IPS-NIHi11 (cell line): Measurements from ENCODE around the gene NACC2.

ENCODE experiments used
- DNase-seq: peaks from one replicate; pipeline ENCODE4 v3.0.0; 2012; ENCODE audit warnings: mixed read lengths, low spot score

Gene NACC2

DNA sequence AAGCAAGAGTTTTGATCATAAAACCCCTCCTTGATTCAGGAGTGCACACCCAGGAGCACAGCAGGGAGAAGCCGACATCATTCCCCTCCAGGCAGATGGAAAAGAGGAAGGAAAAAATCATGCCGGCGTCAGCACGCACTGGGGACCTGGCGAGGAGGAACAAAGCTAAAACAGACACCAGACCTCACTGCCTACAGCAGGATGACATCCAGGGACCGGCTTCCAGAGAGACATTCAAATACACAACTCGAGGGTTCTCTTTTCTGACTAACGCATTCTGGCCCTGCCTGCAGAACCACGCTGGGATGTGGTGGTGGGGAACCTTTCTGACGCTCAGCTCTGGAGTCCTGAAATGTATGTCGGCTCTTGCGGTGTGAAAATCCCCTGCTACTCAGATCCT is 136.6 kb downstream of the NACC2 start:
- DNase-seq, result no peak

DNA sequence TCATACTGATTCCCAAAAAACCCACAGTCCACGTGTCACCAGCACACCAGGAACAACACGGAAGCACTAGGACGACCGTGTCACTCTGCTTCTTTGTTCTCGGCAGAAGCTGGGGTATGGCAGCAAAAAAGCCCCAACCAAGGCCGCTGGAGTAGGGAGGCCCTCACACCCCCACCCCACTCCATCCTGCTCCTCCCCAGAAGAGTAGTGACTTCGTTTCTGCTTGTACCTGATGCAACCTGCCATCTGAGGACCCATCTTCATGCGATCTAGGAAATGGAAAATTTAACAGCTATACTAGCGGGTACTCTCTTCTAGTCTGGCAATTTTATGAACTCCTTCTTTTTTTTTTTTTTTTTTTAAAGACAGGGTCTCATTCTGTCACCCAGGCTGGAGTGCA is 137.7 kb downstream of the NACC2 start:
- DNase-seq, result no peak

DNA sequence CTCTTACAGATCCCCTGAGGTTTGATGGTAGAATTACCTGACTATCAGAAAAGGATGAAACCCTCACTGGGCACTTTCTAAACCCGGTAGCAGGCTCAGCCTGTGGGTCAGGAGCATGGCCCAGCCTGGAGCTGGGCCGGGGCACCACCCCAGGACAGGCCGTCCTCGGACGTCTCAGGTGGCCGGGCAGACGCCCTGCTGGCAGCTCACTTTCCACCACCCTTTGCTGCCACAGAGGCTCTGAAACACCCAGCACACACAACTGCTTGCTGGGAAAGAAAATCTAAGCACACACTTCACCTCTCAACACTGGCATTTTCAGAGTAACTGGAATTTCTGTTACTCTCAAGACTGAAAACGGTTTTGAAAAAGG is 138.3 kb downstream of the NACC2 start:
- DNase-seq, result no peak
